GM19193 (cell line): Measurements from ENCODE around the gene MINPP1.

Source experiments
- POLR2A ChIP-seq: IDR thresholded peaks from 4 replicates; pipeline ENCODE4 v1.6.1; 2011; ENCODE audit not compliant: insufficient read depth, insufficient read length; ENCODE audit errors: extremely low read depth

Gene MINPP1

GRCh38 chr10:87560495-87561129 lies 55.9 kb downstream of the MINPP1 start:
- no peak for TF ChIP-seq POLR2A

DNA sequence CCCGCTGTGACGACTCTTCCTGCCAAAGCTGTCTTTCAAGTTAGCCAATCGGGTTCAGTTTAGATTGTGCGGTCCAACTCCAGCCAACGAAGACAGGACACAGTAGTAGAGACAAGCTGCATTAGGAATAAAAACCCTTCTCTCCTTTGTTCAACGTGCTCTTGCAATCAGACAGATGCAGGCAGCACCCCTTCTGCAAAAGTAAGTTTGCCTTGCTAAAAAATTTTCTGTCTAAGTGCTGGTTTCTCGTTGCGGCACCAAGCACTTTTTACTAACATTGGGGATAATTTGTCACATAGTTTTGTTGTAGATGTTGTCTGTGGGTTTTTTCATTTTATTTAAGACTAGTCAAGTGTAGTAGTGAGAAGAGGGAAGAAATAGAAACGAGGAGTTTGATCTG lies 58.1 kb downstream of the MINPP1 start:
- TF ChIP-seq POLR2A: no peak

- TF ChIP-seq POLR2A: no peak
Observed at GRCh38 chr10:87565010-87565409, 60.3 kb downstream of the MINPP1 start.

DNA sequence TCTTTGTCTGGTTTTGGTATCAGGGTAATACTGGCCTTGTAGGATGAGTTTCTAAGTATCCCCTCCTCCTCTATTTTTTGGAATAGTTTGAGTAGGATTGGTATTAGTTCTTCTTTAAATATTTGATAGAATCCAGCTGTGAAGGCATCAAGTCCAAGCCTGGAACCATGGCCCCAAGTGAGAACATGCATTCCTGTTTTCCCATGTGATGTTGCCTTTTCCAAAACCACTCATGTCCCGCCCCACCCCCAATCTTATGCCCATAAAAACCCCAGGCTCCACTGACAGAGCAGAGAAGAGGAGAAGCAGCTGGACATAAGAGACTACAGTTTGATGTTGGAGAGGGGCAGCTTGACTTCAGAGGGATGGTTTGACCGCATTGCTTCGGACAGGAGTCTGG lies 71.2 kb downstream of the MINPP1 start:
- no peak for TF ChIP-seq POLR2A

- no peak for TF ChIP-seq POLR2A
Observed at GRCh38 chr10:87578160-87578841, 73.6 kb downstream of the MINPP1 start.

GRCh38 chr10:87578842-87579401 lies 74.2 kb downstream of the MINPP1 start:
- TF ChIP-seq POLR2A: no peak

DNA sequence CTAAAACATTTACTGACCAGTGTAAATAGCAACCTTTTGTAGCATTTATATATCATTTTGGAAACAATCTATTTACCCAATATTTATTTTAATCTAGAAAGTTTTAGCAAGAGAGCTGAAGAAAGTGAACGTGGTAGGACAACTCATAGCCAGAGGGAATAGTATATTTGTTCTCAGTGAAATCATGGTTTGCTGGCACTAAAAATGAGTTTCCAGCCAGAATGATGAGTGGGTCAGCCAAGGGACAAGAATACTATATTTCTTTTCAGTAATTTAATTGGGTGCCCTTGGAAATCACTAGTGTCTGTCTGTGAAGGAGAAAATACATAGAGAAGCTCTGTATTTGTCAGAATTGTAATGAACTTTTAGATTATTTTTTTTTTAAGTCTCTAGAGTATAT lies 74.9 kb downstream of the MINPP1 start:
- no peak for TF ChIP-seq POLR2A

DNA sequence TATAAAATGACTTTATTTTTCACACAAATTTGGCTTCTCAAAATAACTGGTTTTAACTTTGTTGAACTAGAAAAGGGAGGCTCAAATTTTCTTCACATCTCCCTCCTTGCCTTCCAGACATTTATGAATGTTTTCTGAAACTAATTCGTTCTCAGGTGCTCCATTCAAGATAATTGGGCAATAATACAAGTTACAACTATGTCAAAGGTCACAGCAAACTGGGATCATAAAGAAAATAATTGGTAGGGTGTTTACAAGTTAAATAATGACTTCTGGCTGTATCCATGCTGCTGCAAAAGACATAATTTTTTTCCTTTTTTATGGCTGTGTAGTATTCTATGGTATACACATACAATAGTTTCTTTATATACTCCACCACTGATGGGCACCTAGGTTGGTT lies 75.3 kb downstream of the MINPP1 start:
- no peak for TF ChIP-seq POLR2A

DNA sequence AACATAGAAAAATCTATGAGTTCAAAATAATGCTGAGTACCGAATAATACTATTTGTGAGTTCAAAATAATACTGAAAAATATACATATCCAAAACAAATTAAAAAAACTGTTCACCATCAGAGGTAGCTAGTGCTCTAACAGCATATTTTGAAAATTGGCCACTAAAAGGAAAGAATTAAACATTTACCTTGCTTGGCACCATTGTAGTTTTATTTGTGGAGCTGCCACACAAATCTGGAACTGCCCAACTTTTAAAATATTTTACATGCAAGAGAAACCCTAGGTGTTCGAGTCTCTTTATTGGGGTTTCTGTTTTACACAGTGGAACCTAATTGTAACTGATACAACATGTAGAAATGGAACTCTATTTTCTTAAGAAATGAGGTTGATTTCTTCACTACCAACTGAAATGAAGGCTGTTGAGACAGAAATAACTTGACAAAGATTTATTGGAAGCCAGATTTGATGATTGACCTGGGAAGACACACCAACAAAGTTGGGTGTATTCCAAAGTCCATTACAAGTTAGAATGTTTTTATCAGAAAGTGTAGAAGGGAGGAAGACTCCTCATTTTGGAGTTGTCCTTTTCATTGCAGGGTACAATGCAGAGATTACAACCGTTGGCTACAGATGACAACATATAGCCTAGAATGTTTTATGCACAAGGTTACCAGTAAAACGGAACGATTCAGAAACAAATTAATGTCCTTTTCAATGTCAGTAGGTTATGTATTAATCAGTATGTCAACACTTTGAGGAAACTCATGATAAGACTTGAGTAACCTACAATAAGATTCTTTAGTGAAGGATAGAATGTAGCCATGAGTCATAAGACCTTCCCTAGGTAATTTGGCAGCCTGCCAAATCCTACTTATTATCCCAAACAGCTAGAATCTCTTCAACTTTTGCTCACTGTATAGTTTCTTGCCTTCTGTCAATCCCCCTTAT lies 81.1 kb downstream of the MINPP1 start:
- no peak for TF ChIP-seq POLR2A

- TF ChIP-seq POLR2A: no peak
Observed at GRCh38 chr10:87589645-87590051, 85.0 kb downstream of the MINPP1 start.

GRCh38 chr10:87590705-87591588 lies 86.3 kb downstream of the MINPP1 start:
- no peak for TF ChIP-seq POLR2A

DNA sequence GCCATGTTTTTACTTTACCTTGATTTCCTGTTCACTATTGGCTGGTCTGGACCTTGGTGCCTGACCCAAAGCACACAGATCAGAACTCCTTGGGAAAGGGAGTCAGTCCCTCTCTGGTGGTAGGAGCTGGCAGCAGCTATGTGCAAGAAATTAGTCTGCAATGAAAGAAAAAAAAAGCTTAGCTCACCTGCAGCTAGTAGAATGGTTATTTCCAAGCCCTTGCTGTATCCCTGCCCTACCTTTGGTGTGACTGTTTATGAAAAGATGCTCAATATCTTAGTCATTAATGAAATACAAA lies 86.8 kb downstream of the MINPP1 start:
- no peak for TF ChIP-seq POLR2A

- TF ChIP-seq POLR2A: no peak
Observed at GRCh38 chr10:87593702-87594101, 89.0 kb downstream of the MINPP1 start.

- TF ChIP-seq POLR2A: no peak
Observed at GRCh38 chr10:87594181-87594580, 89.5 kb downstream of the MINPP1 start.
